A549 (cell line): ENCODE results near the gene OXA1L. TPM values are rescaled to one million over a fixed set of nuclear protein-coding genes. Genes with fewer than 3 reads are reported as not detected.

Source experiments
- ATAC-seq, 2 experiments: fragments of 200-7000 bp in 1 of 2; fragments of >200 bp in 1 of 2; cut with Nextera tagmentation in 1 of 2; cut with Tn5 transposase in 1 of 2; 3 replicates each; pipeline versions ENCODE4 v1.8.0 to v1.9.1; 2018 to 2020; ENCODE audit warnings: mild to moderate bottlenecking in 1 of 2, moderate library complexity in 1 of 2
- CTCF ChIA-PET: fragments of 300-600 bp; sonication (Branson Sonifier 250); formaldehyde crosslinking; extraction: SDS; loops from one replicate; lab custom pipeline; 2021; ENCODE audit warnings: antibody characterized with exemption, inconsistent platforms; lab: Yijun Ruan, JAX
- POLR2A ChIA-PET: fragments of 350-600 bp; formaldehyde crosslinking; extraction: SDS; loops from one replicate; lab custom pipeline; 2021; ENCODE audit warnings: antibody characterized with exemption, inconsistent platforms; lab: Yijun Ruan, JAX
- DNase-seq, 2 experiments: peaks; one replicate each; pipeline versions ENCODE4 v3.0.0 to v3.0.0-alpha.2; 2011 to 2016; ENCODE audit warnings: low read depth in 1 of 2, low spot score in 1 of 2
- FAIRE-seq: peaks from 2 replicates; lab custom pipeline; 2011; peaks lifted over from hg19 to GRCh38; lab: Jason Lieb, UNC
- H3K27ac ChIP-seq, 2 experiments: fragments of >200 bp; sonication (Bioruptor Twin); formaldehyde crosslinking; 3 replicates each; pipeline ENCODE4 v1.5.1; 2016 to 2017
- H3K4me1 ChIP-seq: fragments of >200 bp; sonication (Bioruptor Twin); formaldehyde crosslinking; 3 replicates; pipeline ENCODE4 v1.6.1; 2016
- H3K4me2 ChIP-seq: fragments of >200 bp; sonication (Bioruptor Twin); formaldehyde crosslinking; 3 replicates; pipeline ENCODE4 v1.6.1; 2016
- H3K4me3 ChIP-seq: fragments of >200 bp; sonication (Bioruptor Twin); formaldehyde crosslinking; 3 replicates; pipeline ENCODE4 v1.5.1; 2016
- H3K9me3 ChIP-seq: fragments of >200 bp; sonication (Bioruptor Twin); formaldehyde crosslinking; 3 replicates; pipeline ENCODE4 v1.6.1; 2016
- CBX8 ChIP-seq: fragments of 200-600 bp; sonication (generic); IDR thresholded peaks from 2 replicates; pipeline ENCODE4 v1.6.1; 2016
- CTCF ChIP-seq: fragments of >200 bp; sonication (Bioruptor Twin); formaldehyde crosslinking; IDR thresholded peaks from 3 replicates; pipeline ENCODE4 v1.5.1; 2016
- FOSB ChIP-seq: fragments of 250-450 bp; sonication (Bioruptor Pico); IDR thresholded peaks from 2 replicates; pipeline ENCODE4 v1.5.0; 2020; ENCODE audit warnings: mild to moderate bottlenecking, moderate library complexity
- HEYL ChIP-seq: fragments of 250-450 bp; sonication (Bioruptor Pico); IDR thresholded peaks from 2 replicates; pipeline ENCODE4 v1.8.0; 2021; ENCODE audit warnings: mild to moderate bottlenecking, moderate library complexity
- KDM5A ChIP-seq: fragments of 200-600 bp; sonication (generic); IDR thresholded peaks from 2 replicates; pipeline ENCODE4 v1.6.1; 2016; ENCODE audit warnings: antibody characterized with exemption, mild to moderate bottlenecking
- NPAS2 ChIP-seq: fragments of 250-450 bp; sonication (Bioruptor Pico); IDR thresholded peaks from 2 replicates; pipeline ENCODE4 v1.8.0; 2022; ENCODE audit warnings: mild to moderate bottlenecking, moderate library complexity, borderline replicate concordance
- PHF8 ChIP-seq: fragments of 200-600 bp; sonication (generic); IDR thresholded peaks from 2 replicates; pipeline ENCODE4 v1.6.1; 2016; ENCODE audit warnings: low read depth, mild to moderate bottlenecking, antibody characterized with exemption, moderate library complexity, borderline replicate concordance
- RAD21 ChIP-seq, 2 experiments: fragments of >200 bp in 1 of 2; sonication (Bioruptor Twin) in 1 of 2; formaldehyde crosslinking in 1 of 2; IDR thresholded peaks in 1 of 2; conservative IDR thresholded peaks in 1 of 2; 2 replicates in 1 of 2; 3 replicates in 1 of 2; pipeline ENCODE4 v1.6.1; 2012 to 2018; ENCODE audit warnings: inconsistent platforms in 1 of 2
- RCOR1 ChIP-seq: fragments of 150-350 bp; IDR thresholded peaks from 2 replicates; pipeline ENCODE4 v1.6.1; 2014; ENCODE audit warnings: antibody characterized with exemption, low read length, low read depth
- SREBF2 ChIP-seq: fragments of 450-650 bp; IDR thresholded peaks from 2 replicates; pipeline ENCODE4 v1.6.1; 2014; ENCODE audit warnings: mild to moderate bottlenecking, moderate library complexity
- ZFP36 ChIP-seq: fragments of 450-650 bp; IDR thresholded peaks from 2 replicates; pipeline ENCODE4 v1.6.1; 2014; ENCODE audit warnings: borderline replicate concordance; ENCODE audit not compliant: partially characterized antibody
- ZSCAN20 ChIP-seq: fragments of 250-450 bp; sonication (Bioruptor Pico); IDR thresholded peaks from 2 replicates; pipeline ENCODE4 v1.8.0; 2022; ENCODE audit warnings: mild to moderate bottlenecking, moderate library complexity
- WGBS: methylation state at CpG from one replicate; pipeline ENCODE4 v1.1.6; 2017; ENCODE audit errors: missing lambda C conversion rate; 5-methylcytosine and 5-hydroxymethylcytosine counted together
- polyA plus RNA-seq, 4 experiments: library from polyadenylated mRNA; depleted of rRNA in 3 of 4; stranded (reverse); fragments of >200 nt; fragmentation: RNase III in 1 of 4; extraction: RNeasy Plus Mini Kit Qiagen cat#74134 plus additional on column Dnase treatment in 1 of 4; gene quantifications; 2 replicates in 3 of 4; 3 replicates in 1 of 4; pipeline ENCODE4 v1.2.3, GENCODE V29; 2011 to 2017
- TF ChIP-seq, protein P1 (sequence below): fragments of 150-350 bp; IDR thresholded peaks from 2 replicates; pipeline ENCODE4 v1.6.1; 2014; ENCODE audit warnings: low read depth, mild to moderate bottlenecking, low read length
- TF ChIP-seq, protein P2 (sequence below): fragments of 250-450 bp; sonication (Bioruptor Pico); IDR thresholded peaks from 2 replicates; pipeline ENCODE4 v1.5.0; 2020; ENCODE audit warnings: low read depth, mild to moderate bottlenecking, moderate library complexity
- TF ChIP-seq, protein P3 (sequence below): fragments of >200 bp; sonication (Bioruptor Twin); formaldehyde crosslinking; IDR thresholded peaks from 2 replicates; pipeline ENCODE4 v1.6.1; 2016
- TF ChIP-seq, protein P4 (sequence below): fragments of 450-650 bp; IDR thresholded peaks from 2 replicates; pipeline ENCODE4 v1.6.1; 2014; ENCODE audit warnings: antibody characterized with exemption

Gene OXA1L
- polyA plus RNA-seq, 2 of the 4 experiments (the other 2 are of a cell fraction), result 133 to 199 TPM

DNA sequence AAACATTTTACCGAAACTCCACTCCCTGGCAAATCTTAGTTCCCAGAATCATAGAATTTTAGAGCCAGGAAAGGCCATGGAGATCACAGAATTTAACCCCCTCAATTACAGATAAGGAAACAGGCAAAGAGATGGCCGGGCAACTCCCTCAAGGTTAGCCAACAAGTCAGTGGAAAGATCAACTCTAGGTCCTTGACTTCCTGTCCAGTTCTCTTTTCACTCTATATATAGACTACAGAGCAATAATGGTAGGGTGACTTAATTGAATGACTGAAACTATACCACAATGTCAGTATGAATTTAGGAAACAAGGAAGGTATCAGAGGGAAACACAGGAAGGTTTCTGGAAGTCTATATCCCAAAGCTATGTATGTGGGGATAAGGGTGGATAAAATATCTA, 11.6 kb downstream of the OXA1L start:
- Histone ChIP-seq H3K4me2 (no peak overlapping the region), H3K4me3 (no peak overlapping the region), H3K27ac (no peak overlapping the region), H3K9me3 (no peaks in the 10 kb centered on the region), H3K4me1 (peaks cover 10% of the 10 kb centered on the region; the same call in 2 of the 3 replicates)
- FAIRE-seq (no peak), ATAC-seq (no peak), DNase-seq (no peak)
- WGBS, result 97% methylated on average over 2 of the region's 2 CpGs
- CTCF ChIA-PET, result interaction anchor here (0.6 to 7.9 kb wide), 24 partner anchors 10 to 208 kb away, joined by 3 to 71 read pairs (median 4); partner anchors contain the start of gene OXA1L
- POLR2A ChIA-PET, result no interaction called here
- TF ChIP-seq HEYL (no peak), NPAS2 (CRISPR knock-in tag) (no peak), ZSCAN20 (CRISPR knock-in tag) (no peak), RCOR1 (no peak), RAD21 (conservative IDR thresholded peaks at IDR 0.05 in 1 of 2, IDR thresholded peaks at IDR 0.05 in 1 of 2) (no peak), KDM5A (no peak), SREBF2 (no peak), PHF8 (no peak), CTCF (no peak)
- TF ChIP-seq, protein P1, sequence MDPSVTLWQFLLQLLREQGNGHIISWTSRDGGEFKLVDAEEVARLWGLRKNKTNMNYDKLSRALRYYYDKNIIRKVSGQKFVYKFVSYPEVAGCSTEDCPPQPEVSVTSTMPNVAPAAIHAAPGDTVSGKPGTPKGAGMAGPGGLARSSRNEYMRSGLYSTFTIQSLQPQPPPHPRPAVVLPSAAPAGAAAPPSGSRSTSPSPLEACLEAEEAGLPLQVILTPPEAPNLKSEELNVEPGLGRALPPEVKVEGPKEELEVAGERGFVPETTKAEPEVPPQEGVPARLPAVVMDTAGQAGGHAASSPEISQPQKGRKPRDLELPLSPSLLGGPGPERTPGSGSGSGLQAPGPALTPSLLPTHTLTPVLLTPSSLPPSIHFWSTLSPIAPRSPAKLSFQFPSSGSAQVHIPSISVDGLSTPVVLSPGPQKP, result no peak
- TF ChIP-seq, protein P2, sequence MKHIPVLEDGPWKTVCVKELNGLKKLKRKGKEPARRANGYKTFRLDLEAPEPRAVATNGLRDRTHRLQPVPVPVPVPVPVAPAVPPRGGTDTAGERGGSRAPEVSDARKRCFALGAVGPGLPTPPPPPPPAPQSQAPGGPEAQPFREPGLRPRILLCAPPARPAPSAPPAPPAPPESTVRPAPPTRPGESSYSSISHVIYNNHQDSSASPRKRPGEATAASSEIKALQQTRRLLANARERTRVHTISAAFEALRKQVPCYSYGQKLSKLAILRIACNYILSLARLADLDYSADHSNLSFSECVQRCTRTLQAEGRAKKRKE (CRISPR knock-in tag), result no peak
- TF ChIP-seq, protein P3, sequence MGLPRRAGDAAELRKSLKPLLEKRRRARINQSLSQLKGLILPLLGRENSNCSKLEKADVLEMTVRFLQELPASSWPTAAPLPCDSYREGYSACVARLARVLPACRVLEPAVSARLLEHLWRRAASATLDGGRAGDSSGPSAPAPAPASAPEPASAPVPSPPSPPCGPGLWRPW, result no peak
- TF ChIP-seq, all 56 proteins: peak for 0

- no peak overlapping the region for H3K4me3 ChIP-seq
- ChIA-PET CTCF (interaction anchor here (0.7 to 4.2 kb wide), 3 partner anchors 43 to 126 kb away, joined by 3 to 37 read pairs (median 4); no protein-coding TSS in a partner anchor), POLR2A (interaction anchor here (0.6 kb wide), 1 partner anchor 61 kb away, joined by 3 read pairs; no protein-coding TSS in a partner anchor)
- 85% methylated on average over 2 of the region's 2 CpGs for WGBS
- FAIRE-seq, result no peak
- H3K27ac ChIP-seq, result no peak overlapping the region
- H3K4me2 ChIP-seq, result no peak overlapping the region
- no peak for ATAC-seq
- peaks cover 10% of the 10 kb centered on the region; the same call in 2 of the 3 replicates for H3K4me1 ChIP-seq
- H3K9me3 ChIP-seq, result no peaks in the 10 kb centered on the region
- TF ChIP-seq, protein P4, sequence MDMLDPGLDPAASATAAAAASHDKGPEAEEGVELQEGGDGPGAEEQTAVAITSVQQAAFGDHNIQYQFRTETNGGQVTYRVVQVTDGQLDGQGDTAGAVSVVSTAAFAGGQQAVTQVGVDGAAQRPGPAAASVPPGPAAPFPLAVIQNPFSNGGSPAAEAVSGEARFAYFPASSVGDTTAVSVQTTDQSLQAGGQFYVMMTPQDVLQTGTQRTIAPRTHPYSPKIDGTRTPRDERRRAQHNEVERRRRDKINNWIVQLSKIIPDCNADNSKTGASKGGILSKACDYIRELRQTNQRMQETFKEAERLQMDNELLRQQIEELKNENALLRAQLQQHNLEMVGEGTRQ, result no peak
- TF ChIP-seq FOSB (CRISPR knock-in tag), result no peak
- TF ChIP-seq ZFP36, result no peak
- TF ChIP-seq, protein P3, result no peak
- no peak for TF ChIP-seq CBX8
- TF ChIP-seq CTCF, result no peak
- TF ChIP-seq, all 56 proteins: peak for 0
- DNase-seq, result no peak
Measured at GRCh38 chr14:22780105-22780679, 13.7 kb downstream of the OXA1L start.
